GM04504 (cell line): ENCODE measurements around the gene KCNG1.
A peak's percentile ranks its signal among the peaks of the same experiment; 100 is the strongest.

ENCODE experiments used
- DNase-seq: peaks from one replicate; pipeline ENCODE4 v3.0.0-alpha.2; 2012; ENCODE audit warnings: low read depth

Gene KCNG1

GRCh38 chr20:51011479-51011878 is 11.4 kb downstream of the KCNG1 start:
- DNase-seq = no peak

- DNase-seq = no peak
Measured at GRCh38 chr20:51010932-51011331, 12.0 kb downstream of the KCNG1 start.

- no peak for DNase-seq
Measured at GRCh38 chr20:51010043-51010365, 12.9 kb downstream of the KCNG1 start.

- no peak for DNase-seq
Measured at GRCh38 chr20:51009303-51010042, 13.4 kb downstream of the KCNG1 start.

- no peak for DNase-seq
Measured at GRCh38 chr20:51008718-51009117, 14.2 kb downstream of the KCNG1 start.

GRCh38 chr20:51005214-51005613 is 17.7 kb downstream of the KCNG1 start:
- DNase-seq = no peak

- DNase-seq = no peak
Measured at GRCh38 chr20:51004781-51005180, 18.1 kb downstream of the KCNG1 start.

- DNase-seq = no peak
Measured at GRCh38 chr20:51004305-51004727, 18.6 kb downstream of the KCNG1 start.

GRCh38 chr20:51003753-51004152 is 19.2 kb downstream of the KCNG1 start:
- DNase-seq = no peak

- no peak for DNase-seq
Measured at GRCh38 chr20:51002633-51003032, 20.3 kb downstream of the KCNG1 start.

GRCh38 chr20:51001430-51002265 is 21.3 kb downstream of the KCNG1 start:
- DNase-seq = no peak

- DNase-seq = no peak
Measured at GRCh38 chr20:50999355-50999754, 23.6 kb downstream of the KCNG1 start.

- DNase-seq = no peak
Measured at GRCh38 chr20:50996901-50997865, 25.7 kb downstream of the KCNG1 start.

GRCh38 chr20:50995506-50995905 is 27.4 kb downstream of the KCNG1 start:
- no peak for DNase-seq

- no peak for DNase-seq
Measured at GRCh38 chr20:50993876-50994275, 29.0 kb downstream of the KCNG1 start.

- DNase-seq = peak; percentile 24
Measured at GRCh38 chr20:50992733-50993457, 30.0 kb downstream of the KCNG1 start.

- no peak for DNase-seq
Measured at GRCh38 chr20:50992336-50992732, 30.6 kb downstream of the KCNG1 start.

GRCh38 chr20:50991076-50991475 is 31.8 kb downstream of the KCNG1 start:
- no peak for DNase-seq

- DNase-seq = peak; percentile 69
Measured at GRCh38 chr20:50987493-50988210, 35.3 kb downstream of the KCNG1 start.

GRCh38 chr20:50983321-50983720 is 39.6 kb downstream of the KCNG1 start:
- no peak for DNase-seq

GRCh38 chr20:50982363-50982762 is 40.5 kb downstream of the KCNG1 start:
- DNase-seq = peak; percentile 62
